Measurements from ENCODE around the gene PRR14L. TPM values are rescaled to one million over a fixed set of nuclear protein-coding genes. Genes with fewer than 3 reads are reported as not detected.
A peak's percentile ranks its signal among the peaks of the same experiment; 100 is the strongest.

PRR14L gene
- total and polyA plus RNA-seq, 10 donors, result 3.9 to 65.4 (median 41.3) TPM

DNA sequence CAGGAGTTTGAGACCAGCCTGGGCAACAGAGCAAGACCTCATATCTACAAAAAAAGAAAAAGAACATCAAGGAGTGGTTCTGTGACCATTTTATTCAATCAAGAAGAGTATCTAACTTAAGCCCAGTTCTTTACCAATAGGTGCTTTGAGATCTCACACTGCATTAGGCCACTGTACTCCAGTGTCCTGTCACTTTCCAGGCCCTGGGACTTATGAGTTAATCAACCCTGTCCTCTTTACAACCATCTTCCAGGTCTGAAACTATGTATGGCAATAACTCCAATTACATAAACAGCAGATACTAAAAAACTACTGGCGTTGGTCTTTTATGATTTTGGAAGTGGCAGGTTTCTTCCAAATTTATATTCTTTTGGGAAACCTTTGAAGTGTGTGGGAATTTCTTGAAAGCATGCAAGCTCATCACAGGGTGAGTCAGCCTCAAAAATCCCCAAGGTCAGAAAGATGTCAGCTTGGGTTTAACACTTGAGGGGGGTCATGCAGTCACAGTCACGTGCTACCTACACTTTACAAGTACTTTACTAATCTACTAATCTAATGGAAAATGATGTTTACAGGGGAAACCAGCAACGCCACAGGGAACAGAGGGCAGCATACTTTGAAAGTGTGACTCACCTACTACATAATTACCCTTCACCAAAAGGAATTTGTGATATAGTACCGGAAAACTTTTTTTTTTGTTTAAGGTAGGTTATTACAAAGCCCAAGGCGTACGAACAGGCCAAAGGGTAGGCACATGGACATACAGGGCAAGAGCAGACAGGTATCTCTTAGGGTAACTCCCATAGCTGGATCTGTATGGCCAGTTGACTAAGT is 103.5 kb downstream of the PRR14L start:
- no peaks in the 10 kb centered on the region for H3K27me3 ChIP-seq (replicated peaks in 1 of 7)
- peak overlapping the region in 3 of 8 donors; percentile 8 to 34 (median 24) for H3K27ac ChIP-seq
- H3K9me3 ChIP-seq, result no peaks in the 10 kb centered on the region
- H3K4me1 ChIP-seq, result peaks cover 0 to 50% (median 19%) of the 10 kb centered on the region in 6 donors
- 54 to 77% (median 71%) methylated on average over 6 of the region's 6 CpGs for WGBS, 5 donors
- no peak for DNase-seq
- TF ChIP-seq, protein P1, sequence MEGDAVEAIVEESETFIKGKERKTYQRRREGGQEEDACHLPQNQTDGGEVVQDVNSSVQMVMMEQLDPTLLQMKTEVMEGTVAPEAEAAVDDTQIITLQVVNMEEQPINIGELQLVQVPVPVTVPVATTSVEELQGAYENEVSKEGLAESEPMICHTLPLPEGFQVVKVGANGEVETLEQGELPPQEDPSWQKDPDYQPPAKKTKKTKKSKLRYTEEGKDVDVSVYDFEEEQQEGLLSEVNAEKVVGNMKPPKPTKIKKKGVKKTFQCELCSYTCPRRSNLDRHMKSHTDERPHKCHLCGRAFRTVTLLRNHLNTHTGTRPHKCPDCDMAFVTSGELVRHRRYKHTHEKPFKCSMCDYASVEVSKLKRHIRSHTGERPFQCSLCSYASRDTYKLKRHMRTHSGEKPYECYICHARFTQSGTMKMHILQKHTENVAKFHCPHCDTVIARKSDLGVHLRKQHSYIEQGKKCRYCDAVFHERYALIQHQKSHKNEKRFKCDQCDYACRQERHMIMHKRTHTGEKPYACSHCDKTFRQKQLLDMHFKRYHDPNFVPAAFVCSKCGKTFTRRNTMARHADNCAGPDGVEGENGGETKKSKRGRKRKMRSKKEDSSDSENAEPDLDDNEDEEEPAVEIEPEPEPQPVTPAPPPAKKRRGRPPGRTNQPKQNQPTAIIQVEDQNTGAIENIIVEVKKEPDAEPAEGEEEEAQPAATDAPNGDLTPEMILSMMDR (IDR thresholded peaks at IDR 0.05 in 8 of 11, conservative IDR thresholded peaks at IDR 0.05 in 3 of 11), result no peak
- TF ChIP-seq POLR2AphosphoS5 (IDR thresholded peaks at IDR 0.05) (no peak), POLR2A (IDR thresholded peaks at IDR 0.05) (no peak)
- no peak overlapping the region for H3K4me3 ChIP-seq
- intact Hi-C loops (cut with DNase I; ENCODE audit: low total_unique reads), result no loop called here
- H3K36me3 ChIP-seq, result peaks cover 0 to 80% (median 32%) of the 10 kb centered on the region in 6 donors

DNA sequence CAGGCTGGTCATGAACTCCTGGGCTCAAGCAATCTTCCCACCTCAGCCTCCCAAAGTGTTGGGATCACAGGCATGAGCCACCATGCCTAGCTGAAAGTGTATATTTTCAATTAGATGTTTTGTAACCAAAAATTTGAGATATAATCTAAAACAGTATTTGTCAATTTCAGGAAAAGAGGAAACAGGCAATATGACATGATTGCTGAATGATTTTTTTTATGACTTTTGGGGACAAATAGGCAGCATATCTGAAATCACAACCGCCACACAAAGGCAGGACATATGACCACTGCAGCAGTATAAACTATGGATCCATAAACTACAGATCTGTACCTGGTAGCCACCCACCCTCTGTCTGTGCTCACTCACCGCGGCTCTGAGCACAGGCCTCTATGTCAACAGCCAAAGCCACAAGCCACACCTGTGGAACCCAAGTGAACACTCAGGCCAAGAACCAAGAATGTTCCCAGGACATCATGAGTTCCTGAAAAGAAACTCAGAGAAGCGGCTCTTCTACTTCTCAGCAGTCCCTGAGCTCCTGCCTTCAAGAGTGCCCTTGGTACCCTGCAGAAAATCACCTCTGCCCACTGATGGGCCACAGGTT is 110.4 kb downstream of the PRR14L start:
- no peak for DNase-seq
- WGBS, 5 donors, result 30 to 61% (median 53%) methylated on average over 4 of the region's 4 CpGs
- Histone ChIP-seq H3K36me3 (peaks cover 0 to 18% (median under 1%) of the 10 kb centered on the region in 6 donors), H3K4me3 (peak overlapping the region in 1 of 8 donors; percentile 72), H3K9me3 (no peaks in the 10 kb centered on the region), H3K4me1 (peaks cover 18 to 94% (median 55%) of the 10 kb centered on the region in 6 donors), H3K27ac (peak overlapping the region; percentile 51 to 97 (median 92)), H3K27me3 (replicated peaks in 1 of 7) (no peaks in the 10 kb centered on the region)
- TF ChIP-seq, protein P1 (IDR thresholded peaks at IDR 0.05 in 8 of 11, conservative IDR thresholded peaks at IDR 0.05 in 3 of 11), result no peak
- TF ChIP-seq POLR2A (IDR thresholded peaks at IDR 0.05), result no peak
- TF ChIP-seq POLR2AphosphoS5 (IDR thresholded peaks at IDR 0.05), result no peak
- intact Hi-C loops (cut with DNase I; ENCODE audit: low total_unique reads), result loop anchor here (10.0 kb wide), 2 partner anchors 145 to 295 kb away; partner anchors contain the start of genes PATZ1 and SFI1

DNA sequence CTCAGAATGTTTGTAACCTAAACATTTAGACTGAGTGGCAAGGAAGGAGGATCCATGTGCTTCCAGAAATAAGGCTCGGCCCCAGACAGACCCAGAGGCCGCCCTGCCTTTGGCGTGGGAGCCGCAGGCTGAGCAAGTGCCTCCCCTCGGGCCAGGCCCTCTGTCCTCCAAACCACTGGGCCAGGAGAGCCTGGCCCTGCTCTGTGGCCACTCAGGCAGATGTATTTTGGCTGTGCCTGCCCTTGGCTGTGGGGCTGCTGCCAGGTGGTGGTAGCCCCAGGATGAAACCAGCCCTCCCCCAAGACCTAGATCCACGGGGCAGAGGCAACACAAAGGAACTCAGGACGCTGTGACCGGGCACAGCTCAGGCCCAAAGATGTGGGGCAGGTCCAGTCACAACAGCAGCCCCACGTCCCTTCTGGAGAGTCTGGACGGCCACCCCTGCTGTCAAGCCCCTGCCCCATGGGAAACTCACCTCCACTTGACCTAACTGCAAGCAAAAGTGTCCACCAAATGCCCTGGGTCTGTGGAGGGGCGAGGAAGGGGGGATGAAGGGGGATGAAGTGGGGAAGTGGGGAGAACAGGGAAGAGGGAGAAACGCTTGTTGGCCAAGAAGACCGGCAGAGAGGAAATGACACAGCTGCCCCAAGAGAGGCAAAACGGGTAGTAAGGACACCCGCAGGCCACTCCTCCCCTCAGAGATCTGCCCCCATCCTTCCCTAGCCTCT is 111.9 kb downstream of the PRR14L start:
- 17 to 39% (median 32%) methylated on average over 10 to 15 of the region's 15 CpGs for WGBS, 5 donors
- DNase-seq, result peak; percentile 89
- peak overlapping the region; percentile 51 to 97 (median 92) for H3K27ac ChIP-seq
- H3K9me3 ChIP-seq, result no peaks in the 10 kb centered on the region
- peaks cover 0 to 14% (median 0%) of the 10 kb centered on the region in 6 donors for H3K36me3 ChIP-seq
- TF ChIP-seq, protein P1 (IDR thresholded peaks at IDR 0.05 in 8 of 11, conservative IDR thresholded peaks at IDR 0.05 in 3 of 11), result peak in 1 of 11 experiments; percentile 12
- peak; percentile 34 to 69 (median 54) for TF ChIP-seq POLR2AphosphoS5 (IDR thresholded peaks at IDR 0.05)
- TF ChIP-seq POLR2A (IDR thresholded peaks at IDR 0.05), result no peak
- H3K4me1 ChIP-seq, result peaks cover 18 to 100% (median 60%) of the 10 kb centered on the region in 6 donors
- intact Hi-C loops (cut with DNase I; ENCODE audit: low total_unique reads), result loop anchor here (10.0 kb wide), 2 partner anchors 143 to 293 kb away; partner anchors contain the start of genes PATZ1 and SFI1
- peak overlapping the region in 7 of 8 donors; percentile 20 to 72 (median 40) for H3K4me3 ChIP-seq
- H3K27me3 ChIP-seq (replicated peaks in 1 of 7), result no peaks in the 10 kb centered on the region
